H1 (cell line): ENCODE data around the gene ZDHHC11. TPM values are rescaled to one million over a fixed set of nuclear protein-coding genes. Genes with fewer than 3 reads are reported as not detected.
"Not testable (repeated sequence)": the region's sequence is repeated elsewhere in the genome, so short reads cannot be mapped to it uniquely, and the experiment has no call there.

Source experiments
- CTCF ChIA-PET: fragments of 300-600 bp; sonication (Branson Sonifier 250); formaldehyde crosslinking; loops from one replicate; lab custom pipeline; 2021; ENCODE audit not compliant: partially characterized antibody; lab: Charles Lee
- POLR2A ChIA-PET: fragments of 300-600 bp; sonication (Branson Sonifier 250); formaldehyde crosslinking; loops from one replicate; lab custom pipeline; 2021; ENCODE audit warnings: inconsistent platforms; ENCODE audit not compliant: partially characterized antibody; lab: Charles Lee
- DNase-seq, 2 experiments: peaks; one replicate each; pipeline versions ENCODE4 v3.0.0 to v3.0.0-alpha.2; 2010 to 2022; ENCODE audit warnings: low spot score in 2 of 2, low read depth in 1 of 2, mixed read lengths in 1 of 2
- FAIRE-seq: peaks from 2 replicates; lab custom pipeline; 2011; peaks lifted over from hg19 to GRCh38; lab: Jason Lieb, UNC
- H2AFZ ChIP-seq: 2 replicates; pipeline ENCODE4 v1.8.1; 2012; ENCODE audit warnings: low read length, inconsistent platforms
- H2AK5ac ChIP-seq: 2 replicates; pipeline ENCODE4 v1.6.1; 2013; ENCODE audit warnings: low read depth, low read length
- H2BK120ac ChIP-seq: replicated peaks from 2 replicates; pipeline ENCODE3; 2013; ENCODE audit warnings: low read depth, low read length, inconsistent platforms
- H2BK12ac ChIP-seq: 2 replicates; pipeline ENCODE4 v1.6.1; 2013; ENCODE audit warnings: low read depth, low read length
- H2BK15ac ChIP-seq: 2 replicates; pipeline ENCODE4 v1.6.1; 2013; ENCODE audit warnings: low read length
- H2BK20ac ChIP-seq: 2 replicates; pipeline ENCODE4 v1.6.1; 2013; ENCODE audit warnings: low read length
- H2BK5ac ChIP-seq: 2 replicates; pipeline ENCODE4 v1.6.1; 2013; ENCODE audit warnings: low read depth, low read length
- H3K14ac ChIP-seq: 2 replicates; pipeline ENCODE4 v1.6.1; 2013; ENCODE audit warnings: inconsistent platforms; ENCODE audit not compliant: insufficient read length
- H3K18ac ChIP-seq: 2 replicates; pipeline ENCODE4 v1.6.1; 2013; ENCODE audit warnings: low read length; ENCODE audit errors: extremely low read depth
- H3K23ac ChIP-seq: 2 replicates; pipeline ENCODE4 v1.6.1; 2013; ENCODE audit warnings: inconsistent platforms; ENCODE audit not compliant: insufficient read length
- H3K23me2 ChIP-seq: 2 replicates; pipeline ENCODE4 v1.6.1; 2013; ENCODE audit warnings: low read depth, low read length
- H3K27ac ChIP-seq: 2 replicates; pipeline ENCODE4 v1.6.1; 2011; ENCODE audit warnings: low read depth, low read length, inconsistent platforms
- H3K27me3 ChIP-seq, 4 experiments: replicated peaks in 1 of 4; 1 replicate in 1 of 4; 2 replicates in 3 of 4; pipeline versions ENCODE4 v1.6.1 to v1.8.1; 2011 to 2013; ENCODE audit warnings: low read length in 3 of 4, mild to moderate bottlenecking in 3 of 4, inconsistent platforms in 2 of 4, mixed read lengths in 2 of 4, moderate library complexity in 1 of 4; ENCODE audit not compliant: control insufficient read depth in 3 of 4, insufficient read depth in 3 of 4; ENCODE audit errors: extremely low read depth in 1 of 4
- H3K36me3 ChIP-seq, 4 experiments: 2 replicates each; pipeline versions ENCODE4 v1.6.1 to v1.8.1; 2011 to 2013; ENCODE audit warnings: mild to moderate bottlenecking in 4 of 4, low read length in 3 of 4, moderate library complexity in 2 of 4, control low read depth in 1 of 4, inconsistent platforms in 1 of 4; ENCODE audit not compliant: insufficient read depth in 4 of 4, control insufficient read depth in 2 of 4
- H3K4ac ChIP-seq: replicated peaks from 2 replicates; pipeline ENCODE3; 2013; ENCODE audit warnings: low read length, low read depth, mixed read lengths, inconsistent platforms; ENCODE audit not compliant: insufficient read length
- H3K4me1 ChIP-seq, 4 experiments: replicated peaks in 1 of 4; 1 replicate in 1 of 4; 2 replicates in 3 of 4; pipeline versions ENCODE4 v1.6.1 to v1.8.1; 2011 to 2013; ENCODE audit warnings: low read length in 3 of 4, inconsistent platforms in 2 of 4, mixed read lengths in 1 of 4; ENCODE audit not compliant: insufficient read depth in 4 of 4, control insufficient read depth in 3 of 4
- H3K4me2 ChIP-seq, 2 experiments: 2 replicates each; pipeline versions ENCODE4 v1.6.1 to v1.8.1; 2011 to 2013; ENCODE audit warnings: low read depth in 2 of 2, low read length in 2 of 2, control low read depth in 1 of 2, inconsistent platforms in 1 of 2, mild to moderate bottlenecking in 1 of 2; ENCODE audit not compliant: insufficient read depth in 1 of 2
- H3K4me3 ChIP-seq, 4 experiments: fragments of 200-600, 300-600 bp in 1 of 4; sonication (generic), shearing (Covaris generic), sonication (Bioruptor Twin) in 1 of 4; 2 replicates each; pipeline versions ENCODE4 v1.5.1 to v1.8.1; 2011 to 2016; ENCODE audit warnings: low read length in 4 of 4, low read depth in 3 of 4, control low read depth in 2 of 4, inconsistent platforms in 2 of 4, mild to moderate bottlenecking in 2 of 4, mixed read lengths in 1 of 4, moderate library complexity in 1 of 4; ENCODE audit not compliant: insufficient read depth in 2 of 4; ENCODE audit errors: extremely low read depth in 1 of 4
- H3K56ac ChIP-seq: replicated peaks from 2 replicates; pipeline ENCODE3; 2013; ENCODE audit warnings: low read depth, mild to moderate bottlenecking, mixed read lengths, low read length, inconsistent platforms; ENCODE audit not compliant: insufficient read length
- H3K79me1 ChIP-seq: 2 replicates; pipeline ENCODE4 v1.6.1; 2013; ENCODE audit warnings: low read depth, low read length, control low read depth
- H3K79me2 ChIP-seq, 2 experiments: 2 replicates each; pipeline versions ENCODE4 v1.6.1 to v1.8.1; 2012 to 2013; ENCODE audit warnings: low read length in 2 of 2, mild to moderate bottlenecking in 2 of 2, inconsistent platforms in 1 of 2; ENCODE audit not compliant: insufficient read depth in 2 of 2, control insufficient read depth in 1 of 2
- H3K9ac ChIP-seq, 4 experiments: replicated peaks in 1 of 4; 1 replicate in 1 of 4; 2 replicates in 3 of 4; pipeline versions ENCODE4 v1.6.1 to v1.8.1; 2011 to 2013; ENCODE audit warnings: low read depth in 3 of 4, low read length in 3 of 4, control low read depth in 2 of 4, mild to moderate bottlenecking in 2 of 4, moderate library complexity in 2 of 4, inconsistent platforms in 1 of 4; ENCODE audit errors: extremely low read depth in 1 of 4
- H3K9me3 ChIP-seq, 2 experiments: 2 replicates each; pipeline versions ENCODE4 v1.6.1 to v1.8.1; 2012 to 2013; ENCODE audit warnings: mild to moderate bottlenecking in 2 of 2, moderate library complexity in 2 of 2, control low read depth in 1 of 2, inconsistent platforms in 1 of 2, low read depth in 1 of 2, low read length in 1 of 2, mixed read lengths in 1 of 2; ENCODE audit not compliant: insufficient read depth in 2 of 2
- H4K20me1 ChIP-seq, 2 experiments: replicated peaks in 1 of 2; 2 replicates each; pipeline versions ENCODE3 to v1.8.1; 2011 to 2013; ENCODE audit warnings: inconsistent platforms in 2 of 2, low read length in 2 of 2, mild to moderate bottlenecking in 1 of 2; ENCODE audit not compliant: insufficient read depth in 2 of 2, control insufficient read depth in 1 of 2
- H4K5ac ChIP-seq: 2 replicates; pipeline ENCODE4 v1.6.1; 2013; ENCODE audit warnings: low read length, low read depth, mixed read lengths, inconsistent platforms; ENCODE audit not compliant: insufficient read length
- H4K8ac ChIP-seq: 2 replicates; pipeline ENCODE4 v1.8.0; 2013; ENCODE audit warnings: mild to moderate bottlenecking, moderate library complexity, low read length, inconsistent platforms; ENCODE audit not compliant: insufficient read depth; ENCODE audit errors: extremely low read depth
- H4K91ac ChIP-seq: replicated peaks from 2 replicates; pipeline ENCODE3; 2013; ENCODE audit warnings: low read length, mixed read lengths, inconsistent platforms; ENCODE audit not compliant: insufficient read length
- WGBS, 2 experiments: shearing (Covaris generic) in 1 of 2; methylation state at CpG; one replicate each; pipeline versions ENCODE4 v1.1.6 to v1.1.7; 2013 to 2015; ENCODE audit warnings: low lambda C conversion rate in 2 of 2, mixed read lengths in 2 of 2, inconsistent platforms in 1 of 2, low coverage in 1 of 2, missing lambda C conversion rate in 1 of 2; ENCODE audit not compliant: insufficient replicate concordance in 2 of 2, insufficient coverage in 1 of 2, insufficient read length in 1 of 2; ENCODE audit errors: extremely low coverage in 1 of 2, missing lambda C conversion rate in 1 of 2; 5-methylcytosine and 5-hydroxymethylcytosine counted together
- polyA plus RNA-seq, 7 experiments: library from polyadenylated mRNA; depleted of rRNA in 3 of 7; stranded (reverse) in 5 of 7; unstranded in 2 of 7; fragments of >200 nt in 5 of 7; fragments of 200-250 nt in 2 of 7; gene quantifications; 1 replicate in 5 of 7; 2 replicates in 1 of 7; 4 replicates in 1 of 7; pipeline versions ENCODE4 v1.2.1 to v1.2.3, GENCODE V29; 2011 to 2013; ENCODE audit warnings: missing spikeins in 2 of 7, mixed read lengths in 2 of 7
- total RNA-seq: library from RNA; stranded (reverse); fragmentation: NEBNext Ultra II Directional; extraction: Animal tissue kit (Norgen Biotek cat#: 25700); gene quantifications from 2 replicates; pipeline ENCODE4 v1.2.1, GENCODE V29; 2021

The ZDHHC11 gene
- total and polyA plus RNA-seq, 2 of the 8 experiments (the other 6 are each of a cell fraction or from before 2014, with no cell fraction given): 4.7 to 16.6 TPM

GRCh38 chr5:752532-753115 lies 98.2 kb downstream of the ZDHHC11 start:
- DNase-seq, H2BK20ac ChIP-seq, H3K79me2 ChIP-seq, H2BK15ac ChIP-seq, H3K9ac ChIP-seq, H2AK5ac ChIP-seq, H2BK120ac ChIP-seq, H3K9me3 ChIP-seq, H2BK12ac ChIP-seq, H3K4ac ChIP-seq, H3K4me3 ChIP-seq, H3K4me2 ChIP-seq, H2AFZ ChIP-seq, H4K8ac ChIP-seq, H3K4me1 ChIP-seq, FAIRE-seq, H3K23ac ChIP-seq, H3K56ac ChIP-seq, H4K91ac ChIP-seq, H2BK5ac ChIP-seq, H3K27ac ChIP-seq, H3K36me3 ChIP-seq, H3K14ac ChIP-seq, POLR2A ChIA-PET, CTCF ChIA-PET, H3K18ac ChIP-seq, H4K20me1 ChIP-seq, H4K5ac ChIP-seq, H3K23me2 ChIP-seq, H3K79me1 ChIP-seq, H3K27me3 ChIP-seq: not testable (repeated sequence)
- 68% methylated on average over 7 of the region's 20 CpGs; no CpG with 5 or more reads in 1 of the 2 experiments for WGBS, 2 experiments

- FAIRE-seq, DNase-seq, H3K56ac ChIP-seq, H2BK120ac ChIP-seq, H2BK15ac ChIP-seq, H3K4ac ChIP-seq, H4K8ac ChIP-seq, H3K27ac ChIP-seq, H4K5ac ChIP-seq, H2AFZ ChIP-seq, H3K36me3 ChIP-seq, H3K79me1 ChIP-seq, H3K18ac ChIP-seq, H2AK5ac ChIP-seq, H2BK5ac ChIP-seq, H3K4me2 ChIP-seq, POLR2A ChIA-PET, H2BK12ac ChIP-seq, H3K79me2 ChIP-seq, H3K4me3 ChIP-seq, H3K23me2 ChIP-seq, H3K9me3 ChIP-seq, H3K4me1 ChIP-seq, CTCF ChIA-PET, H3K9ac ChIP-seq, H3K27me3 ChIP-seq, H2BK20ac ChIP-seq, H4K20me1 ChIP-seq, H3K14ac ChIP-seq, H4K91ac ChIP-seq, H3K23ac ChIP-seq: not testable (repeated sequence)
- 90% methylated on average over 3 of the region's 8 CpGs; no CpG with 5 or more reads in 1 of the 2 experiments for WGBS, 2 experiments
Measured at GRCh38 chr5:751992-752391, 98.8 kb downstream of the ZDHHC11 start.
